KOPT-K1 (cell line): ENCODE data around the gene FCHO1.
"Not testable (repeated sequence)": the region's sequence is repeated elsewhere in the genome, so short reads cannot be mapped to it uniquely, and the experiment has no call there.

Source experiments
- H3K27ac ChIP-seq: fragments of 200-600 bp; sonication (generic); 2 replicates; pipeline ENCODE4 v1.5.1; 2016; ENCODE audit warnings: antibody characterized with exemption, mild to moderate bottlenecking, low read depth, low read length; ENCODE audit not compliant: poor library complexity, severe bottlenecking
- H3K36me3 ChIP-seq: fragments of 200-600 bp; sonication (generic); 2 replicates; pipeline ENCODE4 v1.5.1; 2017; ENCODE audit warnings: antibody characterized with exemption, mild to moderate bottlenecking, low read length, moderate library complexity; ENCODE audit not compliant: insufficient read depth
- H3K9me3 ChIP-seq: fragments of 200-600 bp; sonication (generic); 2 replicates; pipeline ENCODE4 v1.5.1; 2017; ENCODE audit warnings: antibody characterized with exemption, low read length, mild to moderate bottlenecking; ENCODE audit not compliant: insufficient read depth, poor library complexity, severe bottlenecking

FCHO1 gene

GRCh38 chr19:17790059-17790780 is 38.9 kb downstream of the FCHO1 start:
- H3K9me3 ChIP-seq, result no peaks in the 10 kb centered on the region
- peaks cover 29% of the 10 kb centered on the region; the same call in 1 of the 2 replicates for H3K36me3 ChIP-seq
- no peak overlapping the region for H3K27ac ChIP-seq

GRCh38 chr19:17794412-17794730 is 43.1 kb downstream of the FCHO1 start:
- Histone ChIP-seq H3K27ac (no peak overlapping the region), H3K9me3 (no peaks in the 10 kb centered on the region), H3K36me3 (no peaks in the 10 kb centered on the region)

DNA sequence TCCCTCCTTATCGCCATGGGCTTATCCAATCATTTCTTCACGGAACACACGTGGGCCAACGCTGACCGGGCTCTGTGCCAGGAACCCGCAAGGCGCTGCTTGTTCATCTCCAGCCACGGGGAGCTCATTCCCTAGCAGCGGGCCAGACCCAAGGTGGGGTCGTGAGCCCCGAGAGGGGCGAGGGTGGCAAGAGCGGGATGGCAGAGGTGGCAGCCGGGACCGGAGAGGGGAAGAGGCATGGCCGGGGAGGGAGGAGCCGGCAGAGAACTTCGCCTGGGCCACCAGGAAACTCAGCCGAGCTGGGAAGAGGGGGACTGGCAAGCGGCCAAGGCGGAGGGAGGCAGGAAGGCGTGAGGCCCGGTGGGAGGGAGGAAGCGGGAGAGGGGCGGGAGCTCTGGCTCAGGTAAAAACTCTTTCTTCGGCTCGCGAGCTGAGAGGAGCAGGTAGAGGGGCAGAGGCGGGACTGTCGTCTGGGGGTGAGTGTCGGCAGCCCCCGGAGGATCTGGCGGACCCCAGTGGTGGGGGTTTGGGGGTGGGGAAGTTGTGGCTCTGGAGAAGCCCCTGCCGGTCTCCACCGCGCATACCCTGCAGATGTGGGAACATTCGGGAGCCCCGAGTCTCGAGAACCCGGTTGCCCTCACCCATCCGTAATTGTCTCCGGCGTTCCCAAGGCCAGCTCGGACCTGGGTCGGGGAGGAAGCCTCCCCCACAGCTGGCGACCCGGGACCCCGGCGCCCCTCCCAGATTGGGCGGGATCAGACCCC is 43.6 kb downstream of the FCHO1 start, which contains the start of gene B3GNT3:
Gene B3GNT3, plus strand, starts transcription at position 408 of the 764 bp plus-strand sequence. CDS start 12,670 bp downstream, outside the sequence.
- no peaks in the 10 kb centered on the region for H3K9me3 ChIP-seq
- H3K36me3 ChIP-seq, result no peaks in the 10 kb centered on the region
- H3K27ac ChIP-seq, result no peak within 1 kb of the TSS

GRCh38 chr19:17795495-17795856 is 44.2 kb downstream of the FCHO1 start:
- Histone ChIP-seq H3K36me3 (no peaks in the 10 kb centered on the region), H3K9me3 (no peaks in the 10 kb centered on the region), H3K27ac (no peak overlapping the region)

- no peak overlapping the region for H3K27ac ChIP-seq
- H3K9me3 ChIP-seq, result no peaks in the 10 kb centered on the region
- no peaks in the 10 kb centered on the region for H3K36me3 ChIP-seq
Observed at GRCh38 chr19:17796013-17796837, 44.9 kb downstream of the FCHO1 start.

DNA sequence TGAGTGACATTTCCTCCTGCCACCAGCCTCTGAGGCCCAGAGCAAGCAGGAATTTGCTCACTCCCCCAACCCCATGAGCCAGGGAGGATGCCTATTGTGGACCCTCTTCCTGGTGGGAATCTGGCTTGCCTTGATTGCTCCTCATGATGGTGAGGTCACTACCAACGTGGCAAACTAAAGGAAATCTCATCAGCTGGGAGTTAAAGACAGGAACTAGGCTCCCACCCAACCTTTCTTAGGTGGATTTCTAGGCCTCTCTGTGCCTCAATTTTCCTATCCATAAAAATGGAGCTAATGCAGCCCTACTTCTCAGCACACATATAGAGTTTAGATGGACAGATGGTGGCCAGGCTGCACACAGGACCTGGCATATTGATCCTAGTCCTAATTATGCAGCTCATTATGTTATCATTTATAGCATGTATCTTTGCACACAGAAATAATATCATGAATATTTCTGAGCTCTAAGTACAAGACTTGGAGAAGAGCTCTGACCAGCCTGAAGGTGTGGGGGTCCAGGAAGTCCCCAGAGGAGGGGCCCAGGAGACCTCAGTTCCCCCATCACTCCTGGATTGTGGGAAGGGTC is 45.7 kb downstream of the FCHO1 start:
- H3K27ac ChIP-seq, result no peak overlapping the region
- no peaks in the 10 kb centered on the region for H3K9me3 ChIP-seq
- H3K36me3 ChIP-seq, result no peaks in the 10 kb centered on the region

GRCh38 chr19:17797424-17798201 is 46.3 kb downstream of the FCHO1 start:
- Histone ChIP-seq H3K9me3 (no peaks in the 10 kb centered on the region), H3K27ac (no peak overlapping the region), H3K36me3 (no peaks in the 10 kb centered on the region)

- H3K27ac ChIP-seq, H3K36me3 ChIP-seq, H3K9me3 ChIP-seq: not testable (repeated sequence)
Observed at GRCh38 chr19:17798599-17798998, 47.3 kb downstream of the FCHO1 start.

GRCh38 chr19:17802137-17802858 is 51.0 kb downstream of the FCHO1 start:
- no peak overlapping the region for H3K27ac ChIP-seq
- H3K36me3 ChIP-seq, result no peaks in the 10 kb centered on the region
- no peaks in the 10 kb centered on the region for H3K9me3 ChIP-seq

GRCh38 chr19:17803264-17803896 is 52.1 kb downstream of the FCHO1 start:
- Histone ChIP-seq H3K27ac (no peak overlapping the region), H3K9me3 (no peaks in the 10 kb centered on the region), H3K36me3 (no peaks in the 10 kb centered on the region)

DNA sequence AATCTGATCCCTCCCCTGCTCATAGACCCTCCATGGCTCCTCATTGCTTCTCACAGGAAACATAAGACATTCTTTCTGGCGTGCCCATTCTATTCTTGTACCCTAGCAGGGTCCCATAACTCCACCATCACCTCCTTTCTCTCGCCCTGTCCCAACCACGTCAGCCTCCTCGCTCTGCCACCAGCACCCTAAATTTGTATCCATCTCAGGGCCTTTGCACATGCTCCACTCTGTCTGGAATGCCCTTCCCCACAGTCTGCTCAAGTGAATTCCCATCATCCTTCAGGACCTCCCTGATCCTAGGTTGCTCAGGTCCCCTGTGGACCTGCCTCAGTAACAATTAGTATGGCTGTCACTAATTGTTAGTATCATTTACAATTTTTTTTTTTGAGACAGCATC is 54.1 kb downstream of the FCHO1 start:
- H3K9me3 ChIP-seq, result no peaks in the 10 kb centered on the region
- no peak overlapping the region for H3K27ac ChIP-seq
- H3K36me3 ChIP-seq, result no peaks in the 10 kb centered on the region

DNA sequence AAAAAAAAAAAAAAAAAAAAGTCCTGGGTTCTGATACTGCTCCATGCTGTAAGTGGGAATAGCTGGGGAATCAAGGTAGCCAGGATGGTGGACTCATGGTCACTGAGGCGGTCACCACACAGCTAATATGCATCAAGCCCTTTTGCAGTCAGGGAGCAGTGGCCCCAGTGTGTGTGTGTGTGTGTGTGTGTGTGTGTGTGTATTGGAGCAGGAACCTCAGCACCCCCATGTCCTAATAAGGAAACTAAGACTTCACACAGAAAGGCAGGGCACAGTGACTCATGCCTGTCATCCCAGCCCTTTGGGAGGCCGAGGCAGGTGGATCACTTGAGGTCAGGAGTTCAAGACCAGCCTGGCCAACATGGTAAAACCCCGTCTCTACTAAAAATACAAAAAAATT is 55.7 kb downstream of the FCHO1 start:
- Histone ChIP-seq H3K9me3 (no peaks in the 10 kb centered on the region), H3K36me3 (no peaks in the 10 kb centered on the region), H3K27ac (no peak overlapping the region)

GRCh38 chr19:17807731-17808316 is 56.5 kb downstream of the FCHO1 start:
- no peak overlapping the region for H3K27ac ChIP-seq
- H3K9me3 ChIP-seq, result no peaks in the 10 kb centered on the region
- no peaks in the 10 kb centered on the region for H3K36me3 ChIP-seq
